GM12801 (cell line): ENCODE measurements around the gene DDAH1.

Source experiments
- TF ChIP-seq, protein P1 (sequence below): IDR thresholded peaks from one replicate; pipeline ENCODE4 v1.5.1; 2011; ENCODE audit warnings: control low read depth; ENCODE audit not compliant: insufficient read length; ENCODE audit errors: extremely low read depth

The DDAH1 gene

GRCh38 chr1:85297855-85298629, 166.9 kb downstream of the DDAH1 start:
- TF ChIP-seq, protein P1, sequence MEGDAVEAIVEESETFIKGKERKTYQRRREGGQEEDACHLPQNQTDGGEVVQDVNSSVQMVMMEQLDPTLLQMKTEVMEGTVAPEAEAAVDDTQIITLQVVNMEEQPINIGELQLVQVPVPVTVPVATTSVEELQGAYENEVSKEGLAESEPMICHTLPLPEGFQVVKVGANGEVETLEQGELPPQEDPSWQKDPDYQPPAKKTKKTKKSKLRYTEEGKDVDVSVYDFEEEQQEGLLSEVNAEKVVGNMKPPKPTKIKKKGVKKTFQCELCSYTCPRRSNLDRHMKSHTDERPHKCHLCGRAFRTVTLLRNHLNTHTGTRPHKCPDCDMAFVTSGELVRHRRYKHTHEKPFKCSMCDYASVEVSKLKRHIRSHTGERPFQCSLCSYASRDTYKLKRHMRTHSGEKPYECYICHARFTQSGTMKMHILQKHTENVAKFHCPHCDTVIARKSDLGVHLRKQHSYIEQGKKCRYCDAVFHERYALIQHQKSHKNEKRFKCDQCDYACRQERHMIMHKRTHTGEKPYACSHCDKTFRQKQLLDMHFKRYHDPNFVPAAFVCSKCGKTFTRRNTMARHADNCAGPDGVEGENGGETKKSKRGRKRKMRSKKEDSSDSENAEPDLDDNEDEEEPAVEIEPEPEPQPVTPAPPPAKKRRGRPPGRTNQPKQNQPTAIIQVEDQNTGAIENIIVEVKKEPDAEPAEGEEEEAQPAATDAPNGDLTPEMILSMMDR, result no peak

- TF ChIP-seq, protein P1, result no peak
Measured at GRCh38 chr1:85297538-85297854, 167.5 kb downstream of the DDAH1 start.

DNA sequence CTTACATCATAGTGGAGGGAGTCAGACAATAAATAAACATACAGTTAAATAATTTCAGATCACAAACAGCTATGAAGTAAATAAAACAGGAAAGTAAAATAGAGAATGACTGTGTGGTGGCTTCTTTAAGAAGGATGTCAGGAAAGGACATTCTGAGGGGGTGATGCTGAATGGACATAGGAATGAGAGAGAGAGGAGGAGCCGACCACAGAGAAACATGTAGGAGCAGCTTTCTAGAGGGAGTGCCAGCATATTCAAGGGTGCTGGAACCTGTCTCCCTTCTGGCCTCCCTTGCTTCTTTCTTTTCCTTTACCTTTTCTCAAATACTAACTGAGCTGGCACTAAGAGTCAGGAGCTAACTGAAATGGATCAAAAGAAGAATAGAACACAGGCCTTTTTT, 168.0 kb downstream of the DDAH1 start:
- TF ChIP-seq, protein P1, result no peak

- TF ChIP-seq, protein P1, result no peak
Measured at GRCh38 chr1:85295654-85296053, 169.3 kb downstream of the DDAH1 start.

- TF ChIP-seq, protein P1, result no peak
Measured at GRCh38 chr1:85295006-85295431, 169.9 kb downstream of the DDAH1 start.

- TF ChIP-seq, protein P1, result no peak
Measured at GRCh38 chr1:85290826-85291225, 174.1 kb downstream of the DDAH1 start.

- TF ChIP-seq, protein P1, result no peak
Measured at GRCh38 chr1:85289848-85290335, 175.1 kb downstream of the DDAH1 start.
